Caco-2 (cell line): ENCODE measurements around the gene SLC9A3. TPM values are rescaled to one million over a fixed set of nuclear protein-coding genes. Genes with fewer than 3 reads are reported as not detected.

Experiments used
- BruUV-seq: library from RNA; stranded (reverse); fragments of 400-500 nt; replicated peaks from 2 replicates; lab custom pipeline; 2021; lab: Mats Ljungman, UMichigan
- CTCF ChIA-PET: fragments of 300-600 bp; sonication (Branson Sonifier 250); formaldehyde crosslinking; loops from one replicate; lab custom pipeline; 2022; ENCODE audit warnings: antibody characterized with exemption; lab: Charles Lee
- POLR2A ChIA-PET: fragments of 300-600 bp; sonication (Branson Sonifier 250); formaldehyde crosslinking; loops from one replicate; lab custom pipeline; 2022; ENCODE audit warnings: antibody characterized with exemption; lab: Charles Lee
- DNase-seq, 2 experiments: peaks; one replicate each; pipeline versions ENCODE4 v3.0.0 to v3.0.0-alpha.2; 2020 to 2022
- H3K27me3 ChIP-seq: replicated peaks from 2 replicates; pipeline ENCODE4 v1.6.0; 2011; ENCODE audit warnings: low read length; ENCODE audit not compliant: control insufficient read depth, insufficient read depth
- H3K36me3 ChIP-seq: 2 replicates; pipeline ENCODE4 v1.5.1; 2011; ENCODE audit warnings: low read length; ENCODE audit not compliant: control insufficient read depth, insufficient read depth
- H3K4me1 ChIP-seq: fragments of 250-450 bp; sonication (Bioruptor Pico); 2 replicates; pipeline ENCODE4 v1.5.1; 2020; ENCODE audit warnings: mild to moderate bottlenecking
- H3K4me3 ChIP-seq: 2 replicates; pipeline ENCODE4 v1.5.1; 2011; ENCODE audit warnings: low read depth, mild to moderate bottlenecking, control low read depth, low read length
- H3K9me3 ChIP-seq: fragments of 250-450 bp; sonication (Bioruptor Pico); 2 replicates; pipeline ENCODE4 v1.5.1; 2020; ENCODE audit warnings: mild to moderate bottlenecking, moderate library complexity
- H3K27ac Mint-ChIP-seq: one replicate; pipeline ENCODE4 v1.8.0; 2022; ENCODE audit warnings: mixed read lengths; ENCODE audit not compliant: unreplicated experiment
- H3K27me3 Mint-ChIP-seq: one replicate; pipeline ENCODE4 v1.8.0; 2022; ENCODE audit warnings: mixed read lengths; ENCODE audit not compliant: insufficient read depth, unreplicated experiment
- H3K36me3 Mint-ChIP-seq: one replicate; pipeline ENCODE4 v1.8.0; 2022; ENCODE audit warnings: mild to moderate bottlenecking, mixed read lengths; ENCODE audit not compliant: insufficient read depth, unreplicated experiment
- H3K4me1 Mint-ChIP-seq: one replicate; pipeline ENCODE4 v1.8.0; 2022; ENCODE audit warnings: low read depth, mixed read lengths; ENCODE audit not compliant: unreplicated experiment
- H3K4me3 Mint-ChIP-seq: one replicate; pipeline ENCODE4 v1.8.0; 2022; ENCODE audit warnings: mild to moderate bottlenecking, moderate library complexity, mixed read lengths; ENCODE audit not compliant: unreplicated experiment
- H3K9me3 Mint-ChIP-seq: one replicate; pipeline ENCODE4 v1.8.0; 2022; ENCODE audit warnings: mixed read lengths; ENCODE audit not compliant: unreplicated experiment
- intact Hi-C: fragments of 100-400 bp; cut with micrococcal nuclease; formaldehyde crosslinking; loops from one replicate; pipeline ENCODE4 v1.10.0; 2022; ENCODE audit not compliant: unreplicated experiment
- total RNA-seq: library from RNA; stranded (reverse); gene quantifications from 2 replicates; pipeline ENCODE4 v1.2.3, GENCODE V29; 2022
- TF ChIP-seq, protein P1 (sequence below), 2 experiments: fragments of 200-600 bp in 1 of 2; IDR thresholded peaks; 1 replicate in 1 of 2; 2 replicates in 1 of 2; pipeline versions ENCODE4 v1.5.1 to v1.8.0; 2011 to 2022; ENCODE audit warnings: antibody characterized with exemption in 1 of 2, control low read depth in 1 of 2, inconsistent platforms in 1 of 2, low read depth in 1 of 2, low read length in 1 of 2, mild to moderate bottlenecking in 1 of 2, moderate library complexity in 1 of 2; ENCODE audit not compliant: insufficient read depth in 1 of 2, severe bottlenecking in 1 of 2, unreplicated experiment in 1 of 2

The SLC9A3 gene
- total RNA-seq, 1 experiment from 2014 or later, result 3.4 TPM

DNA sequence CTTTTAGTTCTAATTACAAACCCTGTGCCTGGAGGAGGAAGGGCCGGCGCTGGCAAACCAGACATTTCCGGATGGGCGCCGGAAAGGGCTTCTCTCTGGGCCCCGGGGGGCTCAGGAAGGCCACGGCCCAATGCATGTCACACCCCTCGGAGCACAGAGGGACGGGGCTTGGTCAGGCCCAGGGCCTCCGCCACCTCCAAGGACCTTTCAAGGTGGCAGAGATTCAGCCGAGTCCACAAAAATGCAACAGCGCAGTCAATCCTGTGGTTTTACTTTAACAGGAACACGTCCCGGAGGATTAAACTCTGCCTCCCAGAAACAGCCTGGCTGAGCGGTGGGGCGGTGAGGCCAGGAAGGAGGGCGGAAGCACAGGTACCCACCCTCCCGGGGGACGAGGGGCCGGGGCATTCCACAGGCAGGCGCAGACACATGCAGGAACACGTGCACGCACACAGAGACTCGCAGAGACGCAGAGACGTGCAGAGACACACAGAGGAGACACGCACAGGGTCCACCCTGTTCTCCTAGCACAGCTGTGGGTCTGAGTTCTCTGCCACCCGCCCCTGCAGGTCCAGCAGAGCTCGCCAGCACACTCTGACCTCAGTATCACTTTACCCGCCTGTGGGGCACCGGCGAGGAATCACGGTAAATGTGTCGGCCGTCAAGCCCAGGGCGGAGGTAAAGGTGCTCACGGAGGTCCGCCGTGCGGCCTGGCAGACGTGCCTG lies 23.0 kb downstream of the SLC9A3 start:
- Mint-ChIP-seq H3K4me1 (peaks cover 11% of the 10 kb centered on the region), H3K4me3 (no peak overlapping the region), H3K9me3 (no peaks in the 10 kb centered on the region), H3K36me3 (no peaks in the 10 kb centered on the region), H3K27me3 (no peaks in the 10 kb centered on the region), H3K27ac (no peak overlapping the region)
- Histone ChIP-seq H3K4me3 (no peak overlapping the region), H3K36me3 (no peaks in the 10 kb centered on the region), H3K27me3 (no peaks in the 10 kb centered on the region), H3K4me1 (peaks cover 5% of the 10 kb centered on the region), H3K9me3 (no peaks in the 10 kb centered on the region)
- no peak for DNase-seq
- no TSS peak for BruUV-seq
- POLR2A ChIA-PET, result no interaction called here
- TF ChIP-seq, protein P1, sequence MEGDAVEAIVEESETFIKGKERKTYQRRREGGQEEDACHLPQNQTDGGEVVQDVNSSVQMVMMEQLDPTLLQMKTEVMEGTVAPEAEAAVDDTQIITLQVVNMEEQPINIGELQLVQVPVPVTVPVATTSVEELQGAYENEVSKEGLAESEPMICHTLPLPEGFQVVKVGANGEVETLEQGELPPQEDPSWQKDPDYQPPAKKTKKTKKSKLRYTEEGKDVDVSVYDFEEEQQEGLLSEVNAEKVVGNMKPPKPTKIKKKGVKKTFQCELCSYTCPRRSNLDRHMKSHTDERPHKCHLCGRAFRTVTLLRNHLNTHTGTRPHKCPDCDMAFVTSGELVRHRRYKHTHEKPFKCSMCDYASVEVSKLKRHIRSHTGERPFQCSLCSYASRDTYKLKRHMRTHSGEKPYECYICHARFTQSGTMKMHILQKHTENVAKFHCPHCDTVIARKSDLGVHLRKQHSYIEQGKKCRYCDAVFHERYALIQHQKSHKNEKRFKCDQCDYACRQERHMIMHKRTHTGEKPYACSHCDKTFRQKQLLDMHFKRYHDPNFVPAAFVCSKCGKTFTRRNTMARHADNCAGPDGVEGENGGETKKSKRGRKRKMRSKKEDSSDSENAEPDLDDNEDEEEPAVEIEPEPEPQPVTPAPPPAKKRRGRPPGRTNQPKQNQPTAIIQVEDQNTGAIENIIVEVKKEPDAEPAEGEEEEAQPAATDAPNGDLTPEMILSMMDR (IDR thresholded peaks at IDR 0.05; ENCODE audit: insufficient read depth in 1 of 2, low read depth in 1 of 2, low read length in 1 of 2, severe bottlenecking in 1 of 2, unreplicated experiment in 1 of 2), result no peak
- intact Hi-C loops, result no loop called here
- CTCF ChIA-PET, result no interaction called here

DNA sequence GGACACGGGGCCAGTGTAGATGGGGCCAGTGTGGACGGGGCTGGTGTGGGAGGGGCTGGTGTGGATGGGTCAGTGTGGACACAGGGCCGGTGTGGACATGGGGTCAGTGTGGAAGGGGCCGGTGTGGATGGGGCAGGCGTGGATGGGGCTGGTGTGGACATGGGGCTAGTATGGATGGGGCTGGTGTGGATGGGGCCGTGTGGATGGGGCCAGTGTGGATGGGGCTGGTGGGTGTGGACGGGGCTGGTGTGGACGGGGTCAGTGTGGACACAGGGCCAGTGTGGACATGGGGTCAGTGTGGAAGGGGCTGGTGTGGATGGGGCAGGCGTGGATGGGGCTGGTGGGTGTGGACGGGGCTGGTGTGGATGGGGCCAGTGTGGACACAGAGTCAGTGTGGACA lies 23.8 kb downstream of the SLC9A3 start:
- Mint-ChIP-seq H3K27me3 (no peaks in the 10 kb centered on the region), H3K4me3 (no peak overlapping the region), H3K27ac (no peak overlapping the region), H3K36me3 (no peaks in the 10 kb centered on the region), H3K9me3 (no peaks in the 10 kb centered on the region), H3K4me1 (peaks cover 6% of the 10 kb centered on the region)
- BruUV-seq, result no TSS peak
- no peaks in the 10 kb centered on the region for H3K36me3 ChIP-seq
- no peak overlapping the region for H3K4me3 ChIP-seq
- no peaks in the 10 kb centered on the region for H3K4me1 ChIP-seq
- ChIA-PET POLR2A (no interaction called here), CTCF (no interaction called here)
- no peaks in the 10 kb centered on the region for H3K9me3 ChIP-seq
- H3K27me3 ChIP-seq, result no peaks in the 10 kb centered on the region
- DNase-seq, result no peak
- intact Hi-C loops, result no loop called here
- TF ChIP-seq, protein P1 (IDR thresholded peaks at IDR 0.05; ENCODE audit: insufficient read depth in 1 of 2, low read depth in 1 of 2, low read length in 1 of 2, severe bottlenecking in 1 of 2, unreplicated experiment in 1 of 2), result no peak

DNA sequence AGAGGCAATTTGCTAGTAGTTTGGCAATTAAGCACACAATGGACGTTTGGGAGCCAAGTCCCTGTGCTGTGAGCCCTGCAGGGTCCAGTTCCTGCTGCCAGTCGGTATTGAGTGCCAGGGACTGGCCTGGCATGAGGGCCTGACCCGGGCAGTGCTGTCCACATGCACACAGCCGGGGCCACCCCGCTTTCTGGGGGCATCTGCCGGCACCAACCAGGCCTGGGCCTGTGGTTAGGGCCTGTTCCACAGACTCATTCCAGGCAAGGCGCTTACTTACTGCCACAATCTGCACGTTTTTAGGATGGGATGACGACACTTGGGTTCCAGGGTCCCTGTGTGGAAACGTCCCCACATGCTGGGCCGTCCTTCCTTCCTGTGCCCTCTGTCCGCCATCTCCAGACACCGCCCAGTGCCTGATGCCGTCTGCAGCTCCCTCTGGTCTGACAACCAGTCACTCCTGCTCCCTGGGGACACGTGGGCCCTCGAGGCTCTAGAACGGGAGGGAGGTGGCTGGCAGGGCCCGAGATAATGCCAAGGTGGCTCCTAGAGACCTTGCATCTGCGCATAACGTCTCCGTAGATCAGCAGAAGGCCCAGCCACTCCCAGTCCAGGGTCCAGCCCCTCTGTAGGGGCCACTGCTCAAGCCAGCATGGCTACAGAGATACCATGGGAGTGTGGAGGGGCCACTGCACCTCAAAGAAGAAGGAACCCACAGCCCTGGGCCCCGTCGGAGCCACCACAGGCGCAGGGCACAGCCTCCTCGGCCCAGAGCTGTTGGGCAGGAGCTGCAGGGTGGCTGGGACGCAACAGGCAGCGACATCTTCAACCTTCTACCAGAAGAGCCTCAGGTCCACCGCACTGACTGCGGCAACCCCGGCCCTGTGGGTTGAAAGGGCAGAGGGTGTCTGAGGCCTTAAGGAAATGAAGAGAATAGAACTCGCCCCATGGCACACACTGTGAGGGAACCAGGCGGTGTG lies 24.7 kb downstream of the SLC9A3 start:
- DNase-seq, result no peak
- Mint-ChIP-seq H3K27me3 (no peaks in the 10 kb centered on the region), H3K27ac (no peak overlapping the region), H3K36me3 (no peaks in the 10 kb centered on the region), H3K9me3 (no peaks in the 10 kb centered on the region), H3K4me3 (no peak overlapping the region), H3K4me1 (peaks cover 6% of the 10 kb centered on the region)
- POLR2A ChIA-PET, result no interaction called here
- intact Hi-C loops, result no loop called here
- H3K4me1 ChIP-seq, result no peaks in the 10 kb centered on the region
- no TSS peak for BruUV-seq
- no peak overlapping the region for H3K4me3 ChIP-seq
- no peaks in the 10 kb centered on the region for H3K9me3 ChIP-seq
- H3K36me3 ChIP-seq, result no peaks in the 10 kb centered on the region
- TF ChIP-seq, protein P1 (IDR thresholded peaks at IDR 0.05; ENCODE audit: insufficient read depth in 1 of 2, low read depth in 1 of 2, low read length in 1 of 2, severe bottlenecking in 1 of 2, unreplicated experiment in 1 of 2), result no peak
- CTCF ChIA-PET, result no interaction called here
- H3K27me3 ChIP-seq, result no peaks in the 10 kb centered on the region
